Breast epithelium (tissue), 4 donors: Measurements from ENCODE around the gene ZFYVE9. TPM values are rescaled to one million over a fixed set of nuclear protein-coding genes. Genes with fewer than 3 reads are reported as not detected.
A peak's percentile ranks its signal among the peaks of the same experiment; 100 is the strongest.

Experiments used
- DNase-seq, 2 donors: peaks; one replicate each; pipeline ENCODE4 v3.0.0-alpha.2; 2019; ENCODE audit warnings: low spot score in 2 of 2
- H3K27ac ChIP-seq, 2 donors: fragments of 200-600 bp; sonication (generic) in 1 of 2; one replicate each; pipeline ENCODE4 v1.5.1; 2016 to 2019; ENCODE audit warnings: mild to moderate bottlenecking in 1 of 2
- H3K27me3 ChIP-seq, 2 donors: fragments of 200-600 bp; sonication (generic) in 1 of 2; one replicate each; pipeline versions ENCODE4 v1.5.1 to v1.6.0; 2017 to 2019; ENCODE audit warnings: control low read depth in 1 of 2, mild to moderate bottlenecking in 1 of 2
- H3K36me3 ChIP-seq: fragments of 200-600 bp; one replicate; pipeline ENCODE4 v1.5.1; 2019
- H3K4me1 ChIP-seq, 2 donors: fragments of 200-600 bp; sonication (generic); one replicate each; pipeline ENCODE4 v1.5.1; 2016 to 2019; ENCODE audit warnings: control low read depth in 1 of 2
- H3K4me3 ChIP-seq, 3 donors: fragments of 200-600 bp; sonication (generic); 1 replicate in 2 of 3; 2 replicates in 1 of 3; pipeline ENCODE4 v1.5.1; 2016 to 2019; ENCODE audit warnings: mild to moderate bottlenecking in 3 of 3, moderate library complexity in 2 of 3
- H3K9me3 ChIP-seq, 2 donors: fragments of 200-600 bp; sonication (generic) in 1 of 2; one replicate each; pipeline ENCODE4 v1.5.1; 2016 to 2019; ENCODE audit warnings: control low read depth in 1 of 2
- CTCF ChIP-seq, 3 donors: fragments of 450-650 bp; IDR thresholded peaks; one replicate each; pipeline ENCODE4 v1.5.1; 2016 to 2017; ENCODE audit warnings: antibody characterized with exemption in 3 of 3, mild to moderate bottlenecking in 3 of 3, moderate library complexity in 3 of 3
- POLR2A ChIP-seq: fragments of 450-650 bp; IDR thresholded peaks from one replicate; pipeline ENCODE4 v1.6.1; 2016; ENCODE audit warnings: antibody characterized with exemption, mild to moderate bottlenecking, moderate library complexity
- POLR2AphosphoS5 ChIP-seq, 3 donors: sonication (generic); formaldehyde crosslinking; IDR thresholded peaks; one replicate each; pipeline ENCODE4 v1.6.1; 2017; ENCODE audit warnings: antibody characterized with exemption in 3 of 3
- intact Hi-C: fragments of 100-400 bp; cut with DNase I; formaldehyde crosslinking; loops from one replicate; pipeline ENCODE4 v1.15.1; 2023; ENCODE audit warnings: low total_unique reads
- total RNA-seq, 3 donors: library from RNA; depleted of rRNA; stranded (reverse); fragments of >200 nt; gene quantifications; one replicate each; pipeline ENCODE4 v1.1.0, GENCODE V29; 2016

ZFYVE9 gene
- total RNA-seq, 3 donors from 2014 or later, result 31.1 to 44.3 (median 32.8) TPM

- intact Hi-C loops, result no loop called here
- no peaks in the 10 kb centered on the region for H3K4me1 ChIP-seq
- H3K36me3 ChIP-seq, result no peaks in the 10 kb centered on the region
- no peak overlapping the region for H3K27ac ChIP-seq
- no peak for DNase-seq
- H3K9me3 ChIP-seq, result no peaks in the 10 kb centered on the region
- H3K4me3 ChIP-seq, result no peak overlapping the region
- TF ChIP-seq CTCF (IDR thresholded peaks at IDR 0.05), result peak in 2 of 3 donors; percentile 47 to 62
- TF ChIP-seq POLR2A, result no peak
- no peaks in the 10 kb centered on the region for H3K27me3 ChIP-seq
These were observed 154.5 kb downstream of the ZFYVE9 start for GRCh38 chr1:52296345-52296744.

- intact Hi-C loops, result no loop called here
- H3K9me3 ChIP-seq, result no peaks in the 10 kb centered on the region
These were observed 163.7 kb downstream of the ZFYVE9 start for GRCh38 chr1:52305417-52306226.

GRCh38 chr1:52306227-52307006 lies 164.5 kb downstream of the ZFYVE9 start:
- Histone ChIP-seq H3K27me3 (no peaks in the 10 kb centered on the region), H3K4me1 (no peaks in the 10 kb centered on the region), H3K27ac (no peak overlapping the region), H3K9me3 (no peaks in the 10 kb centered on the region), H3K4me3 (no peak overlapping the region), H3K36me3 (no peaks in the 10 kb centered on the region)
- DNase-seq, result no peak
- TF ChIP-seq POLR2A, result no peak
- no peak for TF ChIP-seq POLR2AphosphoS5 (IDR thresholded peaks at IDR 0.05)
- no peak for TF ChIP-seq CTCF (IDR thresholded peaks at IDR 0.05)
- intact Hi-C loops, result no loop called here

More at GRCh38 chr1:52305417-52306226, 163.7 kb downstream of the ZFYVE9 start:
- Histone ChIP-seq H3K27ac (no peak overlapping the region), H3K36me3 (no peaks in the 10 kb centered on the region), H3K4me3 (no peak overlapping the region), H3K4me1 (no peaks in the 10 kb centered on the region), H3K27me3 (no peaks in the 10 kb centered on the region)
- TF ChIP-seq CTCF (IDR thresholded peaks at IDR 0.05) (no peak), POLR2AphosphoS5 (IDR thresholded peaks at IDR 0.05) (no peak), POLR2A (no peak)
- DNase-seq, result no peak

GRCh38 chr1:52321061-52321460 lies 179.2 kb downstream of the ZFYVE9 start:
- intact Hi-C loops, result no loop called here
- Histone ChIP-seq H3K4me3 (no peak overlapping the region), H3K36me3 (no peaks in the 10 kb centered on the region), H3K27ac (no peak overlapping the region), H3K27me3 (no peaks in the 10 kb centered on the region), H3K9me3 (no peaks in the 10 kb centered on the region), H3K4me1 (no peaks in the 10 kb centered on the region)
- no peak for TF ChIP-seq POLR2AphosphoS5 (IDR thresholded peaks at IDR 0.05)
- TF ChIP-seq CTCF (IDR thresholded peaks at IDR 0.05), result no peak
- no peak for TF ChIP-seq POLR2A
- no peak for DNase-seq

- Histone ChIP-seq H3K9me3 (no peaks in the 10 kb centered on the region), H3K4me3 (no peak overlapping the region), H3K27ac (no peak overlapping the region), H3K27me3 (no peaks in the 10 kb centered on the region), H3K4me1 (no peaks in the 10 kb centered on the region), H3K36me3 (no peaks in the 10 kb centered on the region)
- TF ChIP-seq POLR2A (no peak), POLR2AphosphoS5 (IDR thresholded peaks at IDR 0.05) (no peak), CTCF (IDR thresholded peaks at IDR 0.05) (no peak)
- no peak for DNase-seq
- intact Hi-C loops, result no loop called here
These were observed 181.8 kb downstream of the ZFYVE9 start for GRCh38 chr1:52323731-52324130.
